ENCODE results near the gene MIGA1.
"Not testable (repeated sequence)": the region's sequence is repeated elsewhere in the genome, so short reads cannot be mapped to it uniquely, and the experiment has no call there.

MIGA1 gene

DNA sequence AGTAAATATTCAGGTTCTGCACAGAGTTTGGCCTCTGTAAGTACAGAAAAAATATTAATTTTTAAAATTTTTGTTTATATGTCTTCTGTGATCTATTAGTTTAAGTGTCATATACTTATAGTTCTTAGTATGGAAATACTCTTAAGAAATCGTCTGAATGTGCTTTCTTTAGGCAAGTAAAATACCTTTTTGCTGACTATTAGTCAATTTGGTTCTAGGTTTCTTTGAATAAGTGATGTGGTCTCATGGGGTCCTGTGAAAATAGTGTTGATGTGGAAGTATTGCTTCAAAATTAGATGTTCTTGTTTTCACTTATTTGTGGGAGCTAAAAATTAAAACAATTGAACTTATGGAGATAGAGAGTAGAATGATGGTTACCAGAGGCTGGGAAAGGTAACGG, 23.9 kb downstream of the MIGA1 start:
- no peak overlapping the region for H2AFZ ChIP-seq (ENCODE audit: low read depth, low read length)
- no peak overlapping the region for H3K4me2 ChIP-seq (ENCODE audit: low read length)
- no peaks in the 10 kb centered on the region for H4K20me1 ChIP-seq (ENCODE audit: insufficient read depth, low read length)
- no peaks in the 10 kb centered on the region for H3K4me1 ChIP-seq (ENCODE audit: low read length)
- TF ChIP-seq EZH2phosphoT487 (IDR thresholded peaks at IDR 0.05; ENCODE audit: low read depth): no peak
- TF ChIP-seq, protein P1, sequence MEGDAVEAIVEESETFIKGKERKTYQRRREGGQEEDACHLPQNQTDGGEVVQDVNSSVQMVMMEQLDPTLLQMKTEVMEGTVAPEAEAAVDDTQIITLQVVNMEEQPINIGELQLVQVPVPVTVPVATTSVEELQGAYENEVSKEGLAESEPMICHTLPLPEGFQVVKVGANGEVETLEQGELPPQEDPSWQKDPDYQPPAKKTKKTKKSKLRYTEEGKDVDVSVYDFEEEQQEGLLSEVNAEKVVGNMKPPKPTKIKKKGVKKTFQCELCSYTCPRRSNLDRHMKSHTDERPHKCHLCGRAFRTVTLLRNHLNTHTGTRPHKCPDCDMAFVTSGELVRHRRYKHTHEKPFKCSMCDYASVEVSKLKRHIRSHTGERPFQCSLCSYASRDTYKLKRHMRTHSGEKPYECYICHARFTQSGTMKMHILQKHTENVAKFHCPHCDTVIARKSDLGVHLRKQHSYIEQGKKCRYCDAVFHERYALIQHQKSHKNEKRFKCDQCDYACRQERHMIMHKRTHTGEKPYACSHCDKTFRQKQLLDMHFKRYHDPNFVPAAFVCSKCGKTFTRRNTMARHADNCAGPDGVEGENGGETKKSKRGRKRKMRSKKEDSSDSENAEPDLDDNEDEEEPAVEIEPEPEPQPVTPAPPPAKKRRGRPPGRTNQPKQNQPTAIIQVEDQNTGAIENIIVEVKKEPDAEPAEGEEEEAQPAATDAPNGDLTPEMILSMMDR (IDR thresholded peaks at IDR 0.05; ENCODE audit: low read depth, low read length): no peak
- H3K4me3 ChIP-seq (ENCODE audit: low read length): no peak overlapping the region
- H3K27ac ChIP-seq (ENCODE audit: low read length): no peak overlapping the region
- no peaks in the 10 kb centered on the region for H3K79me2 ChIP-seq (ENCODE audit: low read length)
- no peak overlapping the region for H3K9ac ChIP-seq (ENCODE audit: low read length)
- peaks cover 1% of the 10 kb centered on the region for H3K36me3 ChIP-seq (replicated peaks; ENCODE audit: low read depth, low read length)
- no peaks in the 10 kb centered on the region for H3K27me3 ChIP-seq (ENCODE audit: low read depth, low read length)
- no peaks in the 10 kb centered on the region for H3K9me3 ChIP-seq (ENCODE audit: insufficient read depth, low read length)

DNA sequence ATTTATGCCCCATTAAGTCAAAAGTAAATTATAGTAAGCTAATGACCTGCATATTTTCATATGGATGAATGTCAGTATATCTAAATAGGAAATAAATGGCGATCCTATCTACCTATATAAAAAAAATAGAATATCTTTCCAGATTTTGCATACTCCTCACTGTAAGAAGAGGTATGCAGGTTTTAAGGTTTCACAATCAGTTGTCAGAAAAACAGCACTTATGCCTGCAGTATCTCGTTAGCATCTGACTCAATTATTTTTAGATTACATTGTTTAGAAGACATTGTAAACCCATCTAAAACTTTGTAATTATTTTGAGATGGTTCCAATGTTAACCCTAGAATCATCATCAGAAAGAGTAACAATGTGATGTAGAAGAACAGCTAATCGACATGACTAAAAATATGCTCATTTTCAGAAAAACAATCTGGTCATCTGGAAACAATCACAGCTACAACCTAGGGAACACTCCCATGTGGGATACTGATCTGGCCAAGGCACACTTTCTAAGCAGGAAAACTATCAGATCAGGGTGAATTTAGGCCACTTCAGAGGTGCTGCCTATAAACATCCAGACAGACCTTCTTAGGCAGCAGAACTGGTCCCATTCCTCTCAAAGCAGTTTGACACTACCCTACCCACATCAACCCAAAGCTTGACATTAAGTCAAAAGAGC, 30.5 kb downstream of the MIGA1 start:
- not testable (repeated sequence) for H2AFZ ChIP-seq (ENCODE audit: low read depth, low read length); H3K4me1 ChIP-seq (ENCODE audit: low read length); H3K9ac ChIP-seq (ENCODE audit: low read length); H3K9me3 ChIP-seq (ENCODE audit: insufficient read depth, low read length); H3K27ac ChIP-seq (ENCODE audit: low read length); H3K27me3 ChIP-seq (ENCODE audit: low read depth, low read length); H4K20me1 ChIP-seq (ENCODE audit: insufficient read depth, low read length); H3K4me3 ChIP-seq (ENCODE audit: low read length); H3K4me2 ChIP-seq (ENCODE audit: low read length); H3K79me2 ChIP-seq (ENCODE audit: low read length)
- peaks cover 12% of the 10 kb centered on the region for H3K36me3 ChIP-seq (replicated peaks; ENCODE audit: low read depth, low read length)

DNA sequence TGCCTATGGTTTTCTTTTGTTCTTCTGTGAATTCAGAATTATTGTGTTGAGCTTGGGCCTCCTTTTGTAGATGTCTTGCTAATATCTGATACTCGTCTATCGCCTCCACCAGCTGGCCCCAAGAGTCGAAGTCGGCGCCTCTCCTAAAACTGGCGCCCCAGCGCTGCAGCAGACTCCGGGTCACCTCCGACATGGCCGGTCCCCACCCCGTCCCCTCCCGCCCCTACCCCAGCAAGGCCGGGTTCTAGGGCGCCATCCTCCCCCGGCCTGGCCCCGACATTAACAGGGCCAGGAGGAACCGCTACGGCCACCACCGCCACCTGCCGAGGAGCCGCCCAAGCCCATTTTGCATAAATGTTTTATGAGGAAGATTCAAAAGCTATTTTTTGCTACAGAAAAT, 32.1 kb downstream of the MIGA1 start:
- H2AFZ ChIP-seq (ENCODE audit: low read depth, low read length); H3K4me3 ChIP-seq (ENCODE audit: low read length); H3K9me3 ChIP-seq (ENCODE audit: insufficient read depth, low read length); H3K27me3 ChIP-seq (ENCODE audit: low read depth, low read length); H3K79me2 ChIP-seq (ENCODE audit: low read length); H3K27ac ChIP-seq (ENCODE audit: low read length); H3K9ac ChIP-seq (ENCODE audit: low read length); H4K20me1 ChIP-seq (ENCODE audit: insufficient read depth, low read length); H3K4me1 ChIP-seq (ENCODE audit: low read length); H3K4me2 ChIP-seq (ENCODE audit: low read length): not testable (repeated sequence)
- H3K36me3 ChIP-seq (replicated peaks; ENCODE audit: low read depth, low read length): peaks cover 12% of the 10 kb centered on the region

DNA sequence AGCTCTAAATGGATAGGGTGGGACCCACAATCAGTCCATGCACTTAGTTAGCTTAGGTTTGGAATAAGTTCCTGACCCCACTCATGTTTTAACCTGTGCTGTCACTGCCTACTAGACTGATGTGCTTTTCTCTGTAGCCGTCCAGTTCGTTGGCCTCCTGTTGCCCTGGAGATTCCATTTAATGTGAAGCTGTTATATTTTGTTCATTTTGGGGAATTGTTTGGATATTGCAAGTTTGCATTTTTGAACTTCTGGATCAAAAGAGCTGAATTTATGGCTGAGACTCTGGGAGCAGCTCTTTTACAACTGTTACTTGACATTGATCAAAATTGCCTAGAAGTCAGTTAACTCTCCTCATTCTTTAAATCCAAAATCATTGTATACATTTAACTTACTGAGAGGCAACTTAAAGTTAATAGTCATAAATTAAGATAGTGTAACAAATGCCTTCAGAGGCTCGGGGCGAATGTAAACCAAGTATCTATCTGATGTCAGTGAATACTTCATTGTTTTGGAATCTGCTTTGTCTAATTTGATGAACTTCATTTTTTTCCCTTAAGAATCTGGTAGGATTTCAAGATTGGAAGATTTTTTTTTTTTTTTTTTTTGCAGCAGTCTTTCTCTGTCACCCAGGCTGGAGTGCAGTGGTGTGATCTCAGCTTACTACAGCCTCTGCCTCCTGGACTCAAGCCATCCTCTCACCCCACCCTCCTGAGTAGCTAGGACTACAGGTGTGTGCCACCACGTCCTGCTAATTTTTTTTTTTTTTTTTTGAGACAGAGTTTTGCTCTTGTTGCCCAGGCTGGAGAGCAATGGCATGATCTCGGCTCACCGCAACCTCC, 38.1 kb downstream of the MIGA1 start:
- H3K27ac ChIP-seq (ENCODE audit: low read length): no peak overlapping the region
- H3K4me2 ChIP-seq (ENCODE audit: low read length): no peak overlapping the region
- no peaks in the 10 kb centered on the region for H3K27me3 ChIP-seq (ENCODE audit: low read depth, low read length)
- H3K4me3 ChIP-seq (ENCODE audit: low read length): no peak overlapping the region
- no peak for TF ChIP-seq EZH2phosphoT487 (IDR thresholded peaks at IDR 0.05; ENCODE audit: low read depth)
- TF ChIP-seq, protein P1 (IDR thresholded peaks at IDR 0.05; ENCODE audit: low read depth, low read length): no peak
- H4K20me1 ChIP-seq (ENCODE audit: insufficient read depth, low read length): no peaks in the 10 kb centered on the region
- H3K79me2 ChIP-seq (ENCODE audit: low read length): no peaks in the 10 kb centered on the region
- H2AFZ ChIP-seq (ENCODE audit: low read depth, low read length): no peak overlapping the region
- no peaks in the 10 kb centered on the region for H3K9me3 ChIP-seq (ENCODE audit: insufficient read depth, low read length)
- no peaks in the 10 kb centered on the region for H3K4me1 ChIP-seq (ENCODE audit: low read length)
- H3K36me3 ChIP-seq (replicated peaks; ENCODE audit: low read depth, low read length): peaks cover 10% of the 10 kb centered on the region
- no peak overlapping the region for H3K9ac ChIP-seq (ENCODE audit: low read length)

DNA sequence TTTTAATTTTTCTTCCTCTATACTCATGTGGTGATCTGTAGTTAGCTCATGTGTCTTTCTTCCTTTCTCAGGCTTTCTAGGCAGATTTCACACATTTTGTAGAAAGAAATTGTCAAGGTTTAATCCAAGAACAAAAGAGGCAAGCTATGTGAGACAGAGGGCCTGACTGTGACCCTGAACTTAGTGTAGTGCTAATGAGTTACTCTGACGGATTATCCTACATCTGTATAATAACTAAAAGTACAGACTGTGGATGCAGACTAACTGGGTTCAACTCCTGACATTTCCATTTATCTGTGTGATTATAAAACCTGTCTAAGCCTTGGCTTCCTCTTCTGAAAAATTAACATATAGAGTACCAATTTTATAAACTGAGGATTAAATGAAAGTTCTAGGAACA, 40.7 kb downstream of the MIGA1 start:
- Histone ChIP-seq H3K4me2 (ENCODE audit: low read length) (no peak overlapping the region), H3K4me1 (ENCODE audit: low read length) (no peaks in the 10 kb centered on the region), H3K79me2 (ENCODE audit: low read length) (no peaks in the 10 kb centered on the region), H3K4me3 (ENCODE audit: low read length) (no peak overlapping the region), H3K9ac (ENCODE audit: low read length) (no peak overlapping the region), H3K9me3 (ENCODE audit: insufficient read depth, low read length) (no peaks in the 10 kb centered on the region), H2AFZ (ENCODE audit: low read depth, low read length) (no peak overlapping the region), H3K27me3 (ENCODE audit: low read depth, low read length) (no peaks in the 10 kb centered on the region), H3K36me3 (replicated peaks; ENCODE audit: low read depth, low read length) (peaks cover 2% of the 10 kb centered on the region), H3K27ac (ENCODE audit: low read length) (no peak overlapping the region), H4K20me1 (ENCODE audit: insufficient read depth, low read length) (no peaks in the 10 kb centered on the region)
- TF ChIP-seq, protein P1 (IDR thresholded peaks at IDR 0.05; ENCODE audit: low read depth, low read length): no peak
- no peak for TF ChIP-seq EZH2phosphoT487 (IDR thresholded peaks at IDR 0.05; ENCODE audit: low read depth)

Data from OCI-LY3 (cell line).